Kasumi-1 (cell line): ENCODE data around the gene GRID1.
"Not testable (repeated sequence)": the region's sequence is repeated elsewhere in the genome, so short reads cannot be mapped to it uniquely, and the experiment has no call there.

Source experiments
- DNase-seq, 2 experiments: peaks; one replicate each; lab custom pipeline; 2025; lab: John Stamatoyannopoulos, UW

The GRID1 gene

DNA sequence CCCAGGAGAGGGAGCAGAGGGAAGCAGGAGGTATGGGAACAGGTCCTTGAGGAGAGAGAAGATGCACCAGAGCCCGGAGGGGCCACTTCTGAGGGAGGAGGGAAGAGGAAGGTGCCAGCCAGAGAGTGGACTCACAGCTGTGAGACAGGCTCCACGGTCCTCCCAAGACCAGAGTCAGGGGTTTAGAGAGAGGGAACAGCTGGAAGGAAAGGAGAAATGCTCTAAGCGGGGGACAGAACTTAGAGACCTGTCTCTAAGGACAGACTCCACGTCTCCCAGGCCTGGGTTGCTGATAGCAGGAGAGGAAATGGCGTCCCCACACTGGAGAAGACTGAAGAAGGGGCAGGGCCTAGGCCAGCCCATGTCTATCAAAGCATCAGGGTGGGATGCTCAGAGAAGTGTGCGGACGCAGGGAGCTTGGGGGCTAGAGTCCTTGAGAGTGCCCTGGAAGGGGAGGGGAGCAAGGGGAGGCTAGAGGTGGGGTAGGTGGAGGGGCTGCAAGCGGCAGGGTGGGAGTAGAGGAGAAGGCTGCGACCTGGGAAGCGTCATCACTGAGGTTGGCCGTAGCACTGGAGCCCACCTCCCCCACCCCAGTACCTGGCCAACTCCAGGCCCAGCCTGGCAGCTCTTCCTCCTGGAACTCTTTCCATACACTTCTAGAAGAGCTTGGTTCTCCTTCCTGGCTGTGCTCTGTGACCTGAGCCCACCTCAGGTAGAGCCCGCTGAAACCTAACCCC is 25.6 kb upstream of the GRID1 start:
- DNase-seq: no peak

DNA sequence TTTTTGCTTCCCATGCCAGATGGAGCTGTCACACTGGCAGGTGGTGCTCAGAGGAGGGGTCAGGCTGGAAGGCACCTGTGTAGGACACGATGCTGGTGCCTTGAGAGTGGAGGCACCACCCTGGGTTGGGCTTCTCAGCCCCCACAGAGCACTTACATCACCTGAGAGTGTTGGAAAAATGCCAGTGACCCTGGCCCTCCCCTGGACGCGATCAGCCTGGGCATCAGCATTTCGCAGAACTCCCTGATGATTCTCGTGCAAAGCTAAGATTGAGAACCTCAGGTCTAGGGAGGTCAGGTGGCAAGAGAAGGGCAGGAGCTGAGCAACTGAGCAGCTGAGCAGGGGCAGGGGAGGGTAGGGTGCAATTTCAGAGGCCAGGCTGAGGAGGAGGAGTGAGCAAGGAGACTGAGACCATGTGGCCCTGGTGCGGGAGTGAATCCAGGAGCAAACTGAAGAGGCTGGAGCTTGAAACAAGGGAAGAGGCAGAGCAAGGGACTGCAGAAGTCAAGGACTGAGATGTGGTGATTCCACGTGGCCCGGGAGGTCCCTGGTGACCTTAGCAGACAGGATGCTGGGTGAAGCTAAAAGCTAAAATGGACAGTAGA is 24.7 kb upstream of the GRID1 start:
- no peak for DNase-seq

DNA sequence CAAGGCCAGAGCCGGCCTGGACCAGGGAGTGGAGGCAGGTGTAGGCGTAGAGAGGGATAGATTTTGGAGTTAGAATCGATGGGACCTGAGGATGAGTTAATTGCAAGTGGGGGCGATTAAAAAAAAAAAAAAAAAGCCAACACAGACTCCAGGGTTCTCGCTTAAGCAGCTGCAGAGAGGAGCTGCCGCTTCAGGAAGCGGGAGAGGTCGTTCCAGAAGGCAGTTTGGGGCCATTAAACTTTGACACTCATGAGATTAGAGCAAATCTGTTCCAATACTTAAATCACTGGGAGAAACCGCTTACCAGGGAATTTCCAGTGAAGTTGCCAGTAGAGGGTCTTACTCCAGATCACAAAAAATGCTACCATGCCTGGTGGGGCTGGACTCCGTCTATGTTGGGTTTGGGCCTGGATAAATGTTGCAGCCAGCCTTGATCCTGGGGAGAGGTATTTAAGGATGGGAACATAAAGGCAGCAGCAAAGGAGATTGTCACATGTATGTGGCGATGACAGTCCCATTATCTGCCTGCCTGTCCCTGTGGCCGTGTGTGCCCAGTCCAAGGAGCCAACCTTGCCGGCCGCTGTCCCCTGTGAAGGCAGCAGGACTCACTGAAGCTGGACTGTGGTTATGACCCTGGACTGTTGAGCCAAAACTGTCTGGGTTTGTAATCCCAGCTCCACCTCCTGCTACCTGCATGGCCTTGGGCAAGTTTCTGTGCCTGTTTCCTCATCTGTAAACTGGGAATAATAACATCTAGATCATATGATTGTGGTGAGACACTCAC is 23.9 kb upstream of the GRID1 start:
- DNase-seq: no peak

DNA sequence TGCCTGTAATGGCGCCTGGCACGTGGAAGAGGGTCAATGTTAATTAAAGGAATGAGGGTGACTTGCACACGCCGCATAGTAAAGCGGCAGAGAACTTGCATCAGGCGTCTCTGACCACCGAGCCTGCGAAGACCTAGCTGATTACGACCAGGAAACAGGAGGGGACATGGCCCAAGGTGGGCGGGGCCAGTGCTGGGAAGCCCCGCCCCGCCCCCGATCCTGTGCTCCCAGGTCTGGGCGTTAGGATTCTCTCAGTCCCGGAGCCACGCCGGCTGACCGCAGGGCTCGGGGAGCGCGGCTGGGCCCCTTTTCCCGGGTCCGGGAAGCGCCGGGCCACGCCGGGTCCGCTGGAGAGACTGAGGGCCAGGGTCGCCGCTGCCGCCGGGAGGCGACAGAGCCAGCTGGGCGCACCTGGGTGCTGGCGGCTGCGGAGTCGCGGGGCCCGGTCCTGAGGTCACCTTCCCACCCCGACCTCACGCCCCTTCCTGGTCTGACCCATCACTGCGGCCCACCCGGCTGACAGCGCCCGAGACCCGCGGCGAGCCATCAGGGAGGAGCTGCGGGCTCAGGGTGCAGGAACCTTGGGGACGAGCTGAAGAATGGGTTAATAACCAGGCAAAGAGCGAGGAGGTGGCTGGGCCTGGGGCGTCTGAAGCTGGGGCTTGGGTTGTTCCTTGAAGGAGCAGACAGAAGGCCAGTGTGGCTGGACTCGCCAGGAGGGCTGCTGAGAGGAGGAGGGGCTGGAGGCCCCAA is 23.0 kb upstream of the GRID1 start:
- DNase-seq: no peak

DNA sequence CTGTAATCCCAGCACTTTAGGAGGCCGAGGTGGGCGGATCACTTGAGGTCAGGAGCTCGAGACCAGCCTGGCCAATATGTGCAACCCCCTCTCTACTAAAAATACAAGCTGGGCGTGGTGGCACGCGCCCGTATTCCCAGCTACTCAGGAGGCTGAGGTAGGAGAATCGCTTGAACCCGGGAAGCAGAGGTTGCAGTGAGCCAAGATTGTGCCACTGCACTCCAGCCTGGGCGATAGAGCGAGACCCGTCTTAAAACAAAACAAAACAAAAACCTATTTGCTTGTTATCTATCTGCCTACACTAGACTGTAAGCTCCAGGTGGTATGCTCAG is 22.5 kb upstream of the GRID1 start:
- DNase-seq: not testable (repeated sequence)

DNA sequence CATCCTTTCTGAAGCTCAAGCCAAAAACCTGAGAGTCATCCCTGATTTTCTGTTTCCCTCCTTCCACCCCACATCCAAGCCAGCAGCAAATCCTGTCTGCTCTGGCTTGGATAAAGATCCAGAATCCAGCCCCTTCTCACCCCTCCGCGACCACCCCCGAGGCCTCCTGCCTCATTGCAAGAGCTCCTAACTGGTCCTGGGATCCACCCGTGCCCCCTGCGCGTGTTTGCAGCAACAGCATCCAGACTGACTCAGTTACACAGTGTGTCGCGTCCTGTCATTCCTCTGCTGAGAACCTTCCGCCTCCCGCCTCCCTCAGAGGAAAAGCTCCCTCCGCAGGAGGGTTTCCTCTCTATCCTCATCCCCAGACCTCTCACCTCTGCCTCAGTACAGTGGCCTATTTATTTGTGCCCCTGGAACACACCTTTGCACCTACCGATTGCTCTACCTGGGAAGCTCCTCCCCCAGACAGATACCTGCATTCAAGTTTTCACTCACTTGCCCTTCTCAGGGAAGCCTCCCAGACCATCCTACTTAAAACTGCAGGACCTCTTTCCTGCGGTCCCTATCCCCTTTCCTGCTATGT is 21.6 kb upstream of the GRID1 start:
- no peak for DNase-seq

DNA sequence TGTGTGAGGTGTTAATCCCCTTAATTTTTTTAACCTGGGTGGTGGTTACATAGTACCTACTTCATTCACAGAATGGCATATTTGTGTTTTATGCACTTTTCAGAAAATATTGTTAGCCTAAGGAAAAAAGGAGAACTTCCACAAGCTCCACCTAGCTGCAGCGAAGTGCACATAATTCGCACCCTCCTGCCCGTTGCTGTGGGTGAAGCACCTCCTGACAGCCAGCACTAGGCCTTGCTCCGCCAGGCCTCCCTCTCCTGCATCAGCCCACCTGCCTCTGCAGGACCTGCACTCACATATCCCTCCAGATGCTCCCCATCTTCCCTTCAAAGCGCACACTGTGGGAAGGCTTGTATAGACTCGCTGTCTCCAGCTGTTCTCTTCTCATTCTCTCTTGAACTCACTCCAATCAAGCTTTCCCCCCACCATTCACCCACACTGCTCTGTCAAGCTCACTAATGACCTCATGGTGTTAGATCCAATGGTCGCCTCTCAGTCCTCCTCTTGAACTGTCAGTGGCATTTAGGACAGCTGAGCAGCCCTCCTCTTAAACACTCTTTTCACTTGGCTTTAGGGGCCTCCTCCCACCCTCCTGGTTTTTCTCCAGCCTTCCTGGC is 20.7 kb upstream of the GRID1 start:
- DNase-seq: peak; percentile 64 to 72

DNA sequence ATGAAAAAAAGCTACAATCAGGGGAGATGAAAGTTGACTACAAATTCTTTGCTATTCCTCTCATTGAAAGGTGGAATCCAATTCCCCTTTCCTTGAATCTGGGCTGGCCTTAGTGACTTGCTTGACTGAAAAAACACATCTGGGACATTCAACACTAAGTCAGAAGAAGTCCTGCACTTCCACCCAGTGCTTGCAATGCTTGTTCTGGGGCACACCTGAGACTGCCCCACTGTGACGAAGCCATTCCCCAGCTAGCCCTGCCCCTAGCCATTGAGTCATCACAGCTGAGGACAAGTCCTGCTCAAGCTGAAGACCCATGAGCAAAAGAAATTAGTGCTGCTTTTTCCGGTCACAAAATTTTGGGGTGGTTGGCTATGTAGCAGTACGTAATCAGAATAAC is 19.2 kb upstream of the GRID1 start:
- DNase-seq: no peak

DNA sequence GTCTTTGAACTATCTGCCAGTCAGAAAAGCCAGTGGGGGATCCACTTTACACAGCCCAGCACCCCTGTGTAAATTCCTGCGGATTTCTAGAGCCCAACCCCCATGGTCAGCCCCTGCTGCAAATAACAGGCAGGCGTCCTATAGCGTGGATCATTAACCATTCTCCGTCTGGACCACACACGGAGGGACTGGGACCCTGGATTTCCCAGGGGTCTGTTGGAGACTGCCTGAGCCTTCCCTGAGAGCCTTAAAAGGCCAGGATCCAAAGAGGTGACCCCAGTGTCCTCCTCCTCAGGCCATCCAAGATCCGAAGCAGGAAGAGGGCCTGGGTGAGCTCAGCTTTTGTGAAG is 11.2 kb upstream of the GRID1 start:
- no peak for DNase-seq

DNA sequence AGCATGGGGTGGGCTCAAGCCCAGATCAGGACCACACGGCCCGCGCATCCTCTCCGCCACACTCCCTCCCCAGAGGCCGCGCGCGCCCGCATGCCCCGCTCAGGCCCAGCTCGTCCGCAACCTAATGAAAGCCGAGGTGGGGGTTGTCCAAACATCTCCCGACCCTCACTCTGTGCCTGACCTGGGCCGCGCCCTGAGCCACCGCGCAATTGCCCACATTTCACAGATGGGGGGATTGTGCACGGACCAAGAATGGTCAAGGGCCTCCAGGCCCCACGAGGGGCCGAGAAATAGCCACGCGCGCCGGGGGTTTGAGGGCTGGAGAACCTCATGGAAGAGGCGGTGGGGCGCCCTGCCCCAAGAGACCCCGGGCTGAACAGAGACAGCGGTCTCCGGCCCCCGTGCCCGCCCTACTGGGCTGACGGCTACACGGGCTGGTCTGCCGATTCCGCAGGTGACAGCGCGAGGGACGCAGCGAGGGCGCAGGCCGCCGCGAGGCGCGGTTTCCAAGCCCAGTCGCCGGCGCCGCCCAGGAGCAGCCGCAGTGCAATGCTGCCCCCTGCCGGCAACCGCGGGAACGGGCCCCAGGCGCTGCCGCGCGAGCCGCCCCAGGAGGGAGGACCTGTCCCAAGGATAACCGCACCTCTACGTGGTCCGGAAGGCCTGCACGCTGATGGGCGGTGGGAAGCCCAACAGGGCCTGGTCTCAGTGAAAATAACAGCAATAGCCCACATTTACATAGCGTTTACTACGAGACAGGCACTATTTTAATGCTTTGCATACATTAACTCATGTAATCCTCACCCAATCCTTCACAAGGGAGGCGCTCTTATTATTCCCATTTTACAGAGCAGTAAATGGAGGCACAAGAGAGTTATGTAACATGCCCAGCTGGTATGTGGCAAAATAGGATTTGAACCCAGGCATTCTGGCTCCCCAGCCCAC is 10.5 kb upstream of the GRID1 start:
- peak; percentile 54 to 62 for DNase-seq

DNA sequence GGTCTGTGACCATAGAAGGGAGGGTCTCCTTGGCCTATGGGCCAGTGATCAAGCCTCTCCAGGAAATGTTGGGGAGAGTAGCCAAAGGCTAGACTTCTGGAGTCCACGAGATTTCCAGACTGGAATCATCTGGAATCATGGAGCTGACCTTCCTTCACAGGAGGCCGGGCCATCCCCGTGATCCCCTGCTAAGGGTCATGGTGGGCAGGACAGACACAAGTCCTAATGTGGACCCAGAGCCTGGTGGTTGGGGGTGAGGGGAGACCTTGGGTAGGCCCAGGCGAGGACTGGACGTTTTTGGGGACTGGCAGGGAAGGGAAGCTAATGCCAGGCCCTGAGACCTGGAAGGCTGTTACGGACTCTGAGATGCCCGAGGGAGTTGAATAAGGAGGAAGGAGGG is 9.8 kb upstream of the GRID1 start:
- DNase-seq: no peak

DNA sequence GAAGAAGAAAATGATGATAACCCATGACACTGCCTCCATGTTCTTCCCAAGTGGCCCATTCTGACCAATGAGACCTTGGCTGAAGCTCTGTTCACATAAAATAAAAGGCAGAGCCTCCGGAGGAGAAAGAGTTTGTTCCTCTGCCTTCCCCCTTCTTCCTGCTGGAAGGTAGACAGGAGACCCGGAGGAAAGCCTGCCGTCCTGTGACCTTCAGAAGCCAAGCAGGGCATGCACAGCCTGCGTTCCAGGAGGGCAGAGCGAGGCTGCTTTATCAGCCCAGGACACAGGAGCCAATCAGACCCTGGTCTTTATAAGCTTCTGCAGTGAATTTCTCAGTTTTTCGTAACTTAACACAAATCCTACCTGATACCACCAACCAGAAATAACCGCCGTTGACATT is 8.6 kb upstream of the GRID1 start:
- no peak for DNase-seq

DNA sequence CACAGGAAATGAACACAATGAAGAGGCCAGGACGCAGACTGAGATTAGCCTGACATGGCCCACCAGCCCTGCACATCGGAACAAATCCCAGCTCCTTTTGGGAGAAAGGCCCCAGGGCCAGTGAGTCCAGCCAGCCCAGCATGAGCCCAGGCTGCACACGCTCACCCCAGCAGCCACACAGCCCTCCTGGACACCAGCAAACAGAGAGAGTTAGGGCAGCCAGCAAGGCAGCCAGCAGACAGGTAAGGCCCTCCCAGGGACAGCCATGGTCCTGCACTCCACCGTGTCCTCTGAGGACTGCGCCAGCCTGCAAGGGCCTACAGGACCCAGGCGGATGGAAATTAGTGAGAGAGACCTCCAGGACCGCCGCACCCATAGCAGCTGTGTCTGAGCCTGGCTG is 8.1 kb upstream of the GRID1 start:
- DNase-seq: no peak

DNA sequence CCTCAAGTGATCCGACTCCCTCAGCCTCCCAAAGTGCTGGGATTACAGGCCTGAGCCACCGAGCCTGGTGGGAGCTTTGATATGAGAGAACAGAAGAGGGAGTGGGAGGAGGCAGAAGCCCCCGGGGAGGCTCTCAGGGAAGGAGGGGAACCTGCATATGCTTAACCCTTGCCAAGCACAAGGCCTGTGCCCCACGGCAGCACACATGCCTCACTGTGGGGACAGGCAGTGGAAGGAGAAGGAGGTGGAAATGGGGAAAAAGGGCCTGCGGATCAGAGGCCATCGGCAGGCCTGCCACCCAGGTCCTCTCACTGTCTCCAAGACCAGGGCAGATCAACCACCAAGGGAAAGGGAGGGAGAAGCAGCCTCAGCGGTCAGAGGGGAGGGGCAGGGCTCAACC is 7.2 kb upstream of the GRID1 start:
- DNase-seq: no peak

DNA sequence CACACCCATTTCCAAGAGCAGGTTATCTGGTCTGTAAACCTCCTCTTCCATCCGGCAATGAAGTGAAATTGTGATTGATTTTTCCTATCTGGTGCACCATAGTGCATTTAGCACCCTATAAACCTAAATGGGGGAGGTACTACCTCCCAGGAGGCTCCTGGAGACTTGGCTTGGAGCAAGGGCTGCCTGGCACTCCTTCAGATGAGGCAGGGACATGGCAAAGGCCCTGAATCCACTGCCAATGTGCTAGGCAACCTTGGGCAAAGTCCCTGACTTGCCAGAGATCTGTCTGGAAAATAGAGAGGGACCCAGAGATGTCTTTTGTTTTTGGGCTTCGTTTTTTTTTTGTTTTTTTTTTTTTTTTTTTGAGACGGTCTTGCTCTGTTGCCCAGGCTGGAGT is 6.7 kb upstream of the GRID1 start:
- DNase-seq: no peak

DNA sequence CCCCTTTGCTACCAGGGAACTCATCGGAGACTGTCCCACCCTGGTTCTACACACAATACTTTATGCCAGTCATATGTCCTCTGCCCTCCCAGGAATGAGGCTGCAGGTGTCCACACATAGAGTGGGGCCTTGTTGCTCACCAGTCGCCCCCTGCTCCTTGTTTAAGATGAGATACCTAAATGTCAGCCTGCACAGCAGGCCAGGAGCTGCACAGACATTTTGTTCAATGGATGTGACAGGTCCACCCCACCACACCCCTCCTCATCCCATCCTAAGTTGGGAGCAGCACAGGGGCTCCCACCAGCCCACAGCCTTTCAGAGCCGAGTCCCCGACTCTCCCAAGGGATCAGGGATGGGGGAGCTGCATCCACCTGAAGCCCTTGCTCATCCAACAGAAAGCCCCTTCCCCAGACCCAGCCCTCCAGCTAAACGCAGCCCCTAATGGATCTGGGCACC is 6.2 kb upstream of the GRID1 start:
- no peak for DNase-seq

DNA sequence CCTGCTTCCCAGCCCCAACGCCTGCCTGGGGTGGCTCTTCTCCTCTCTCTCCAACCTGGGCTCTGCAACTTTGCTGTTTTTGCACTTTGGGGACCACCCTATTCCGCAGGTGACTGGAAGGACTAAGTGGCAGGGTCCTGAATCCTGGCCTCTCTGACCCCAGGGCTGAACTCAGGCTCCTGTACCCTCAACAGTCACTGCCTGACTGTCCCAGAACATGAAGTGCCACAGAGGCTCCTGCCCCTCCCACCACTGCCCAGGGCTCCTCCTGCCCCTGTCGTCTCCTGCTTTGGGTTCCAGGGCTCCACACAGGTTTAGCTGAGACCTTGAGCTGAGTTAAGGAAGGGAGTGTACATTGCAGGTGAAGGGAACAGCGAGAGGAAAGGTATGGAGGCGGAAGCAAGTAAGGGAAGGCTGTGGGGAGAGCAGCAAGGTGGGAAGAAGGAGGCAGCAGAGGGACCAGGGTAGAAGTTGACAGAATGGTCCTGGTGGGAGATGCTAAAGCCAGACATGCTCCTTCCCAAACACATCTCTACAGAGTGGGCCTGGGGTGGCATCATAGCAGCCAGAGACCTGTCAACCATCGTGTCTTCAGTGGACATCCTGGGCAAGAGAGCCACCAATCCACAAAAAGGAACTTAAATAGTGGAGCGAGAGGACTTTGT is 5.7 kb upstream of the GRID1 start:
- no peak for DNase-seq

DNA sequence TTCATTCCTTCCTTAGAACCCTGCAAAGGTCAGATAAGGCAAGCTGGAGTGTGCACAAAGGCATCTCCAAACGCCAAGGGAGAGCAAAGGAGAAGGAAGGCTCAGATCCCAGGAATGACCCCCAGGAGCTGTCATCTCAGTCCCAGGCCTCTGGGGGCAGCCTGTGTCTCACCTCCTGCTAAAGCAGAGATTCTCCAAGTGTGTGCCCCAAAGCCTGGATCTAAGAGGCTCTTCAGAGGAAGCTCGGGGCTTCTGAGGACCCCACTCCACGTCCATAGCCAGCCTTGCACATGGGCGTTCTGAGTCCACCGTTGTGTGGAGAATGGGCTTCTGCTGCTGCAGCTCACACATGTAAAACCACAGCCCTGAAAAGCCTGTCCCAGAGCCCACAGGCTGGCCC is 5.1 kb upstream of the GRID1 start:
- no peak for DNase-seq

DNA sequence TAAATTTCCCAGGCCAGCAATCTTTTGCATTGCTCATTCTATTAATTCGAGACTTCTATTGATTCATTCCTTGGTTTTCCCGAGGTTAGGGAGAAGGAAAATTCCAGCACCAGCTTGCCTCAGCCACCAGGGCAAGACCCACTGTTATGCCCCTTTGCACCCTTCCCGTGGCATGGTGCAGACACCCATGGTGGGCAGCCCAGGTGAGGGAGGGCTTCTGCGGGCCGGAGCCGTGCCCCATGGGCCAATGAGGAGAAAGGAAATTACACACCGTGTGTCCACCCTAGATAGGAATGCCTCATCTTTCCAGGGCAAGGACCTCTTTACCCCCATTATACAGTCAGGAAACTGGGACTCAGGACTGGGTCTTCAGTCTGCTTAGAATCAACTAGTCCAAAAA is 4.5 kb upstream of the GRID1 start:
- no peak for DNase-seq

DNA sequence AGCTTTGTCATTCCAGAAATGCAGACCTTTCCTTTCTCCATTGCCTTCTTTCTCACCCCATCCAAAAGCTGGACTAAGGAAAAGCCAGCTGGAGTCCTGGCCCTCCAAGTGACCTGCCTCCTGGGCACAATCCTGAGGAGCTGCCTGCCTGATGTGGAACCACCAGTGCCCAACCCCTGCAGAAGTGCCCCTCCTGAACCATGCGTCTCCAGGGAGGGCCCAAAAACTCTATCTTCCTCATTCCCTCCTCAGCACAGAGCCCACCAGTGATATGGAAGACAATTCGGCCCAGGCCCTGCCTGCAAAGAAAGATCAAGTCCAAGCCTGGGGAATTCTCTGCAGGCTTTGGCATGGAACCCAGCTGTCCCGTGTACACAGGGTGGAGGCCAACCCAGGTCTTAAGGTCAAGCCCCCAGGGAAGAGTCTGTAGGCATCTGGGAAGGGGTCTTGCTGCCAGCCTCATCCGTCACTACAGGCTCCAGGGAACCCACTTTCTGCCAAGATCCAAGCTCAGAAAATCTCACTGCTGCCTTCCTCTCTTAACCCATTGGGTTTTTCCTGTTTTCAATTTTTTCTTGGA is 3.5 kb upstream of the GRID1 start:
- DNase-seq: no peak
